ENCODE data around the gene TNFSF11. TPM values are rescaled to one million over a fixed set of nuclear protein-coding genes. Genes with fewer than 3 reads are reported as not detected.

Gene TNFSF11
- total and polyA plus RNA-seq, 2 experiments from 2014 or later: 9.9 TPM

GRCh38 chr13:42592915-42593900 is 19.3 kb downstream of the TNFSF11 start:
- no peaks in the 10 kb centered on the region for H3K9me3 Mint-ChIP-seq
- H3K27me3 Mint-ChIP-seq (ENCODE audit: insufficient read depth, low read depth, poor library complexity): peaks cover 3% of the 10 kb centered on the region
- Histone ChIP-seq H3K9me2 (ENCODE audit: insufficient read depth) (peaks cover 14% of the 10 kb centered on the region), H3K4me3 (peak overlapping the region; percentile 15; the same call in 1 of the 2 replicates), H3K4me1 (ENCODE audit: insufficient read depth) (peaks cover 53% of the 10 kb centered on the region), H3K27me3 (ENCODE audit: insufficient read depth) (no peaks in the 10 kb centered on the region), H3K79me2 (replicated peaks; ENCODE audit: insufficient read depth) (peaks cover 33% of the 10 kb centered on the region), H3K27ac (ENCODE audit: low read depth) (peak overlapping the region; percentile 82), H2AFZ (no peak overlapping the region), H4K20me1 (replicated peaks; ENCODE audit: insufficient read depth) (no peaks in the 10 kb centered on the region), H3K36me3 (ENCODE audit: insufficient read depth) (peaks cover 4% of the 10 kb centered on the region; the same call in 1 of the 2 replicates), H3K4me2 (peak overlapping the region; percentile 22), H3F3A (replicated peaks; ENCODE audit: low read depth) (peaks cover 13% of the 10 kb centered on the region; the same call in 1 of the 2 replicates)
- H3K36me3 Mint-ChIP-seq (ENCODE audit: low read depth): peaks cover 47% of the 10 kb centered on the region
- TF ChIP-seq EZH2phosphoT487 (IDR thresholded peaks at IDR 0.05; ENCODE audit: unreplicated experiment) (no peak), NANOG (IDR thresholded peaks at IDR 0.05; ENCODE audit: borderline replicate concordance) (peak; percentile 94), EZH2 (IDR thresholded peaks at IDR 0.05; ENCODE audit: low read depth, unreplicated experiment) (no peak), POLR2AphosphoS5 (IDR thresholded peaks at IDR 0.05; ENCODE audit: low read depth) (peak; percentile 34; the same call in 1 of the 2 replicates), ZNF462 (CRISPR knock-in tag; IDR thresholded peaks at IDR 0.05) (no peak), REST (IDR thresholded peaks at IDR 0.05; ENCODE audit: unreplicated experiment) (no peak)
- TF ChIP-seq, protein P1, sequence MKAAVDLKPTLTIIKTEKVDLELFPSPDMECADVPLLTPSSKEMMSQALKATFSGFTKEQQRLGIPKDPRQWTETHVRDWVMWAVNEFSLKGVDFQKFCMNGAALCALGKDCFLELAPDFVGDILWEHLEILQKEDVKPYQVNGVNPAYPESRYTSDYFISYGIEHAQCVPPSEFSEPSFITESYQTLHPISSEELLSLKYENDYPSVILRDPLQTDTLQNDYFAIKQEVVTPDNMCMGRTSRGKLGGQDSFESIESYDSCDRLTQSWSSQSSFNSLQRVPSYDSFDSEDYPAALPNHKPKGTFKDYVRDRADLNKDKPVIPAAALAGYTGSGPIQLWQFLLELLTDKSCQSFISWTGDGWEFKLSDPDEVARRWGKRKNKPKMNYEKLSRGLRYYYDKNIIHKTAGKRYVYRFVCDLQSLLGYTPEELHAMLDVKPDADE (IDR thresholded peaks at IDR 0.05): no peak
- H3K4me3 Mint-ChIP-seq: peak overlapping the region; percentile 46
- H3K27ac Mint-ChIP-seq: peak overlapping the region; percentile 96
- ATAC-seq (peak; percentile 74), DNase-seq (ENCODE audit: low spot score) (peak; percentile 80)
- peaks cover 65% of the 10 kb centered on the region for H3K4me1 Mint-ChIP-seq
